Activated effector memory CD4-positive, alpha-beta T cell treated with anti-CD3 and anti-CD28 coated beads, Interleukin-2, amount 50 U/mL, for 16 hours (primary cell): Measurements from ENCODE around the gene NCOA4.
"Not testable (repeated sequence)": the region's sequence is repeated elsewhere in the genome, so short reads cannot be mapped to it uniquely, and the experiment has no call there.

ENCODE experiments used
- DNase-seq: peaks from one replicate; pipeline ENCODE4 v3.0.0-alpha.2; 2020

The NCOA4 gene

DNA sequence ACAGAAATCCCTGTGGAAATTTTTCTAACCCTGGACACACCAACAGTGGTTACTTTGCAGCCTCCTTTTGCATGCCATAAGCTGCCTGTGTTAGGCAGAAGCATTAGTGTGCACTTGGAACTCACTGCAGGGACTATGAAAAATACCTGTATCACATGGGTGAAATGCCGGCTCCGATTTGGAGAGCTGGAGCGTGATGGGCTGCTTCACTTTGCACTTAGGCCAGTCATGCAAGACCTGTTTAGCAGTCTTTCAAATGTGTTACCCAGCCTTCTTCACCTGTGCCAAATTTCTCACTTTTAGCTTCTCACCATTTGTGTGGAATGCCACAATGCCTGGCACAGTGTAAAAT lies 11.3 kb downstream of the NCOA4 start:
- DNase-seq = no peak

DNA sequence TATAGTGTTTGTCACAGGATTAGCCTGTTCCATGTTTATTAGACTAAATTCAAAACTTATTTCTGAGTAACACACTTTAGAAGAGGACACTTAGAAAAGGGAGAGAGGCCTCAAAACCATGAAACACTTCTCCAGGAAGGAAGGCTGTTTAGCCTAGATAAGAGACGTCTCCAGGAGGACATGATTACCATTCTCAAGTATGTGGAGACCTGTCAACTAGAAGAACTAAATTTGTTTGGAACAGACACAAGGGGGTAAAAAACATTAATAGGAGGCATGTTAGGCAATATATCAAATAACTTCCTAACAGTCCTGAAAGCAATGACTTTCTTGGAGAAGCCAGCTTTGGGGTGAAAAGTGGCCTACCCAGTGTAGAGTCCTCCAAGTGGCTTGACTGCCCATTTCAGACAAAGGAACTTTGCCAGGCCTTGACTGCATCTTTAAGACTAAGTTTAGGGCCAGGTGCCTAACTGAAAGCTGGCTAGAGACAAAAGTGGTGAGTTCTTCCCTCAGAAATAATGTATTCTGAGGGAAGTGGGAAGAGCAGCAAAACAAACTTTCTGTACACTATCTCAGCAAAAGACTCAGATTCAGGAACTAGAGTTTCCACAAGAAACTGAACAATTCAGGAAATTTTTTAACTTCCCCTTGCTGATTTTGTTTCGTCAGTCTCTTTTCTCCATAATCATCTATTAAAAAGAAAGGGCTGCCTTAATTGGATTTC lies 11.8 kb downstream of the NCOA4 start:
- no peak for DNase-seq

DNA sequence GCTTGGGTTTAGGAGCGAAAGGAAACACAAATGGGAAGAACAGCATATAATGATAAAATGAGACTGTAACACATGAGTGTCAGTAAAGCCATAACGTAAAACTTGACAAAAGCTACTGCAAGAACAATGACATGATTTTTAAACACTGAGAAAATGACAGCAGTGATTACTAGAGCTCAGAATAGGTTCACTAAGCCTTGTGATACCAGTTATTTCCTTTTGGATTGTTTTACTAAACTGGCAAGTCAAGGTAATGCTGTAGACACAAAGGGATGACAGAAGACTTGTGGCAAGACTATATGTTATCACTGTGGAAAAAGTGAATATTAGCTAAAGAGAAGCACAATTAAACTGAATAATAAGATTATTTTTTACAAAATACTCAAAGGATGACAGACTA lies 12.7 kb downstream of the NCOA4 start:
- DNase-seq = no peak

DNA sequence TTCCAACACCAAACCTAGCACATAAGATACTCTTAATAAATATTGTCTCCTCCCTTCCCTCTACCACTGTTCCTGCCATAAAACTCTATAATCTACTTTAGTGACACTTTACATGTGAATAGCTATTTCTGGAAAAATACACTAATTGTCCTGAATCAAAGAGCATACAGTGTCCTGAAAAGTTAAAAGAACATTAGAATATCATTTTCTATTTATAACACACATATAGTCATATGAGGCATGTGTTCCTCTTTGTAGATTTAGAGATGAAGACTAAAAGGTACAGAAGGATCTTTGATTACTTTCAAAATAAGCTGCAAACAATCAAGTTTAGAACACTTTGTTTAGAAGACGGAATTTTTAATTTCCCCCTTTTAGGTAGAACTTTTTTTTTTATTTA lies 13.6 kb downstream of the NCOA4 start:
- DNase-seq = no peak

DNA sequence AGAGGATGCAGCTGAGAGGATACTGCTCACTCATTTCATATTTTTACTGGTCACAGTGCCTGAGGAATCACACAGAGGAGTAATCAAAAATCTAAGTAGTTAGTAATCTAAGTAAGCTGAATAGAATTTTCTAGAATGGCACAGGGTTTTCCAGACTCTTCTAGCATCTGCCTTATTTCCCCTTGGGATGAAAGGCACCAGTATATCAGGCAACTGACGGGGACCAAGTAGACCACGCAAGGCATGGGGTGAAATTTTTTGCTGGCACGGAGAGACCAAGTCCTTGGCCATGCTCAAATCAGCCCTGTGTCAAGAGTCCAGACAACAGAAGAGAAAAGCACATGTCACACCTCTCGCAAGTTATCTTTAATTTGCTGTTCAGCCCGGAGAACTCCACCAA lies 14.2 kb downstream of the NCOA4 start:
- no peak for DNase-seq

DNA sequence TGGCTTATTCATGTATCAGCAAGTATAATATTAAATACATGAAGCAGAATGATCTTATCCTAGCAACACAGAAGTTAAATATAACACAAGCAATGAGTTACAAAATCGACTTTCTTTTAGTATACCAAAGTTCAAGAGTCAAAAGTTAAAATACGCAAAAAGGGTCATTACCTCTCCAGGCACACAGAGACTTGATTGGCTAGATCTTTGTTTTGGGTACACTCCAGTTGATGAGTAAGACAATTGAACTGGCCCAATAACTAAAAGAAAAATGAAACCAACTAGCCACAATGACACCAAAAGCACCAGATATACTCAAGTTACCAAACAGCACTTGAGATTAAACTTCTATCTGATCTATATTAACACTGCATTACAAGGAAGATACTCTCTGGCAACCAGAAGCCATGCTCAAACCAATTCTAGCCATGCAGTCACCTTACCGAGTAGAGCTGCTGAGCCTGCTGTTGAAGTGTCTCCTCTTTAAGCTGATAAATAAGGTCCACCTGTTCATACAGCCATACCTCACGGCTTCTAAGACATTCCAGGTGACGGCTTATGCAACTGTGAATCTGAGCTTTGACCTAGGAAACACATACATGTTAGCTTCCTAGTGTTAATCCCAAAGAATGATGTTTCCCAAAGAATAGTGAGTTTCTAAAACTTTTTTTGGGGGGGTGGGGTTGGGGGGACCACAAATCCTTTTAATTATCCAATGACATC lies 15.6 kb downstream of the NCOA4 start:
- no peak for DNase-seq

DNA sequence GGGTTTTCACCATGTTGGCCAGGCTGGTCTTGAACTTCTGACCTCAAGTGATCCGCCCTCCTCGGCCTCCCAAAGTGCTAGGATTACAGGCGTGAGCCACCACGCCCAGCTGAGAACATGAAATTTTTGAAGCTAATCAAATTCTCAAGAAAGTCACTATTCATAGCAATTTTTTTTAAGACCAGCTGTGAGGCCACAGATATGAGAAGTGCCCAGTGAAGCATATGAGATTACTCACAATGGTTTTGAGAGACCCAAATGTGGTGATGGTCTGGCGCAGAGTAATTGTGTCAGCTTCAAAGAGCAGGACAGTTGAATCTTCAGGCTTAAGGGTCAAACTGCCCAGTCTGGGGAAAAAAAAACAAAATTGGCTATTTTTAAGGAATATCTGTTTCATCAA lies 16.2 kb downstream of the NCOA4 start:
- no peak for DNase-seq

DNA sequence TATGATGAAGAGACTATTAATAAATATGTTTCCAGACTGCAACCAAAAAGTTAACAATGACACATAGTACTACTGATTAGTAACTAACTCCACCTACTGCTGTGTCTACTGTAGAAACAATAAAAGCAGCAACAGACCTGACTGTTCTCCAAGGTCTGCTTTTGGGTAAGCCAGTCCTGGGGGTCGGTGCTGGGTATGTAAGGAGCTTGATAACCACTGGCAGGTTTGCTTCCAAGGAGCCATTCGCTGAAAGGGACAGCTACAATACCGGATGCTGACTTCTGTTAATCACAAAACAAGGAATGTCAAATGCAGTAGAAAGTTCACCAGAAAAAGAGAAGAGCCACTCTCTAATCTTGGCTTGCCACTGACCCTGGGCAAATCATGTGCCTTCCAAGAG lies 17.7 kb downstream of the NCOA4 start:
- no peak for DNase-seq

DNA sequence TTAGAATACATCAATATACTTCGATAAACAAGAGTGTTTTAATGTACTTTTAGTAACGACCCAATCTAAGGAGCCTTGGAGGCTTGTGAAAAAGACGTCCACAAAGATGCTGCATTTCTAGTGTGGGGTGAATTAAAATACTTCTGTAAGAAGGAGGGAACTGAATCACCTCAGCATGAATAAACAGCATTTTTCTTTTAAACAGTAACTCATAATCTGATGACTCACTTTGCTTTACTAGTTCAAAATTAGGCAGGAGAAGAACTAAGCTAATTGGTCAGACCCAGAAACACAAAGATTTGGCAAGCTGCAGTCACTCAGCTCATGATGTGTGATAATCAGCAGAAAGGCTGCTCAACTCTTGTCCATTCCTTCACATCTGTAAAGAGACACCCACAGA lies 24.2 kb downstream of the NCOA4 start:
- no peak for DNase-seq

DNA sequence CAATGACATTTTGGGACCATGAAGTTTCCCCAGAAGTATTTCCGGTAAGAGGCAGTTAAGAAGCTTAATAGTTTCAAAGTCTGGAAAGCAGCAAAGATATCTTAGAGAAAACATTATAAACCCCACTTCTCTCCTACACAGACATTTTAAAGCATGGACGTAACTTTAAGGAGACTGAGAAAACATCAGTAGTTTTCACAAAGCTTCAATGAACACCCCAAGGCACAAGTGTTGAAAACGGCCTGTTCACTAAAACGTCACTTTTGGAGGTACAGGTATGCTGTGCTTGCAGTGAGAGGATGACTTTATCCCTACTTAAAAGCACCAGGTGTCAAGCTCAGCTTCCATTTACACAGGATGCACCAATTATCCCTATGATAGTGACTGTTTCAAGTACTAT lies 25.0 kb downstream of the NCOA4 start:
- DNase-seq = no peak

DNA sequence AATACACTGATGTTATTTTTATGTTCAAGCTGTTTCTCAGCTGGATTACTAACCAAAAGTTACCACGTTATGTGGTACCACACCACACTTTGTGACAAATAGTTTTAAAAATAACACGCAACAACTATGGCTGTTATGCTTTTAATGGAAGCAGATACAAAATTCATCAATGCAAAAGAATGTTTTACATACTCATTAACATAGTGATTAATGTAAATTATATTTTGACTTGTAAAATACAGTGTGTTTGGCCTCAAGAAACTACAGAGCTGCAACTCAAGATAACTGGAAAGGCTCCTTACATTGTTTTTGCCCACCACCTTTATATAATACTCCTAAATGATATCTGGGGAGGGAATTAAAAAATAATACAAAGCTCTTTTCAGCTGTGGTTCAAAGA lies 25.5 kb downstream of the NCOA4 start:
- DNase-seq = no peak

DNA sequence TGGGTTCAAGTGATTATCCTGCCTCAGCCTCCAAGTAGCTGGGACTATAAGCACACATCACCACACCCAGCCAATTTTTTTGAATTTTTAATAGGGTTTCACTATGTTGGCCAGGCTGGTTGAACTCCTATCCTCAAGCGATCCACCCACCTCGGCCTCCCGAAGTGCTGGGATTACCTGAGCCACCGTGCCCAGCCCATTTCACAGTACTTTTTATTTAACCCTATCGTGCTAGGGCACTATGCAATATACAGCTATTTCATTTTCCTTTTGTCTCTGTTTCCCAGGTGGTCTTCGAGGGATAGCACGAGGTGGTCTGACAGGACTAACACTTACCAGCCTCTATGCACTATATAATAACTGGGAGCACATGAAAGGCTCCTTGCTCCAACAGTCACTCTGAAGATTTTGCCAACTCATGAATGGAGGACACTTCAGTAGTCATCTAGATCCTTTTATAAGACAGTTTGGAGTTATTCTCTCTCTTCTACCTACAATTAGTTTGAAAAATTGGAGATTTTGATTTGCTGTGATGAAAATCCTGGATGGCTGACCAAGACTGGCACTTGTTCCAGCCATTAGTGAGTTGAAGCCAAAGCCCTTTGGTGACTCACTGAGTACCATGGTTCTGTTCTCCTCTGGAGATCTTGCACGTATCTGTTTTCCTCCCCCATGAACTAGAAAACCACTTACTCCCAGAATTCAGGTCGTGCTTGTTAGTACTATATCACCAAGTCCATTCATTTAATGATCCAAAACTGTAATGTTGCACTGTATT lies 27.3 kb downstream of the NCOA4 start:
- DNase-seq = no peak

DNA sequence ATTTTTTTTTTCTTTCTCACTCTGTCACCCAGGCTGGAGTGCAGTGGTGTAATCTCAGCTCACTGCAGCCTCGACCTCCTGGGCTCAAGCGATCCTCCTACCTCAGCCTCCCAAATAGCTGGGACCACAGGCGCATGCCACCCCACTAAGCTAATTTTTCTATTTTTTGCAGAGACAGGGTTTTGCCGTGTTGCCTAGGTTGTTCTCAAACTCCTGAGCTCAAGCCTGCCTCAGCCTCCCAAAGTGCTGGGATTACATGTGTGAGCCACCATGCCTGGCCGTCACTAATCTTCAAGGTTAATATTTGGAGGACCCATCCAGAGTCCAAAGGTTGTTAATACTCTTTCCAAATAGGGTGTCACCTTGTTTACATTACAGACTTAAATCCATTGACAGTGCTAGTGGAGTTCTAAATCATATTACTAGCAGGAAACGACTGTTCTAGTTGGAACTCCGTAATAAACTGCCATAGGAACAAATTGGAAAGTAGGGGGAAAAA lies 28.2 kb downstream of the NCOA4 start:
- not testable (repeated sequence) for DNase-seq

DNA sequence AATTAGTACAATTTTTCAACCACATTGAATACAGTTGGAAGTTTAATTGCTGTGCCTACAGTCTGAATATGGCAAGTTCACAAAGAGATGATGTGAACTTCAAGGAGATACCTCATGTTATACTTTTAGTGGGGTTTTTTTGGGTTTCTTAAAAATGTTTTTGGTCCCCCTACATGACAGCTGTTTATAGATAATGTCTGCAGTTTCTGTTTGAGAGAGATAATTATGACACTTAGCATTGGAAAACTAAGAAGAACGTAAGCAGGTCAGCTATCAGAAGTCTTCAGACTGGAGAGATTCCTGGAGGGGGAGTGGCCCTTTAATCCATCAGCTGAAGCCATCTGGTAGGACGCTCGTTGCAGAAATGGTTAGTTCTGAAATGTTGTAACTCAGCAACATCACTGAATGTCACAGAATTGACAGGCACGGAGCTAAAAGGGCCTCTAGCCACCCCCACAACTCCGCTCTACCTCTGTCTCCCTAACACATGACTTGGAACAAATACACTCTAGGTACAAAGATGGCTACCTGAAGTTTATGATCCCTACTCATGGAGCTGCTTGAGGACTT lies 29.2 kb downstream of the NCOA4 start:
- DNase-seq = no peak

DNA sequence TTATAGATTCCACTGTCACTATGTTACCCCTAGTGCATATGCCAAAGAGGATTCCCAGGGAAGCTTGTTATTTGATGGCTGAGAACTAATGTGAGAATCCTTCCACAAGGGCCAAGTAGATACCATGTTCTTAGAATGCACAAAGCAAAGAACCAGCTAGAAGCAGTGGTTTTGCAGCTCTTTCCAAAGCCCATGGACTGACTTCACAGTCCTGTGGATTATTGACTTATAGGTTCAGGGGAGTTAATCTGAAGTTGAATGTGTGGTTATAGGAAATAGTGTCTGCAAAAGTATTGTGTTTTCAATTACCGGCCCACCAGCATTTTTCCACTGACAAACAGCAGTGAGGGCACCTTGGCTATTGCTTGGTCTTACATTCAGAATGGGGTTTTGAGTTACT lies 29.9 kb downstream of the NCOA4 start:
- no peak for DNase-seq

DNA sequence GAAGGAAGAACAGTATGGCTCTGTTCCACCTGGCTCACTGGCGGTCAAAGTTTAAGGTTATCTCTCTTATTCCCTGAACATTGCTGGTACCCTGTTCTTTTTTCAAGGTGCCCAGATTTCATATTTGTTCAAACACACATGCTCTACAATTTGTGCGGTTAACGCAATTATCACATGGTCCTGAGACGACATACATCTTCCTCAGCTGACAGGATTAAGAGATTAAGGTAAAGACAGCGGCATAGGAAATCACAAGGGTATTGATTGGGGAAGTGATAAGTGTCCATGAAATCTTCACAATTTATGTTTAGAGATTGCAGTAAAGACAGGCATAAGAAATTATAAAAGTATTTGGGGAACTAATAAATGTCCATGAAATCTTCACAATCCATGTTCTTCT lies 30.5 kb downstream of the NCOA4 start:
- DNase-seq = not testable (repeated sequence)

DNA sequence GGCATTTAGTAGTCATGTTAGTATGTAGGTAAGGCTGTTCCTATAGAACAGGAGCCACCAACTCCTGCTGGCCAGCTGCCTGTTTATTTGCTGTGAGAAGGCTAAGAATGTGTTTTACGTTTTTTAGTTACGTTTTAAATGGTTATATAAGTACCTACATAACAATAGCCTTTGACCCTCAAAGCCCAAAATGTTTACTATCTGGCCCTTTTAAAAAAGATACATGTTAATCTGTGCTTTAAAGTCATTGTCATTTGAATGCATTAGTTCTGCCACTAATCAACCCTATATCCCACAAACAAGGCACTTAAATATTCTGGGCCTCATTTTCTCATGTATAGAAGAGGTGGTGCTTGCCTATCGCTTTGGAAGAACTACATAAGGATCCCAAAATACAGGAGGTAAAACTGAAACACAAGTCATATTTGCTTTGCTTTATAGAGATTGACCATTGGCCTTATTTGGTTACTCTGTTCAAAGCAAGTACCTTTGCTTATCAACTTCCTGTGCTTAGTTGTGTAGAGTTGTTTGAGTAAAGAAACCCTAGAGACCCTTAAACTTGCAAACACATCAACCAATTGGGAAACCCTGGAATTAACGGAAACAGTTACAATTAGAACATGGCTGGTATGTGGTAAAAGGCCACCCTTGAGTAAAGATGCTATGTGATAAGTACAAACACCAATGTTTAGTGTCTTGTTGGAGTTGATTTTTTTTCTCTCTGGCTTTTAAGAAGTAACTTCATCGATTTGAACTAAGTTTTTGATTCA lies 32.2 kb downstream of the NCOA4 start:
- DNase-seq = no peak

DNA sequence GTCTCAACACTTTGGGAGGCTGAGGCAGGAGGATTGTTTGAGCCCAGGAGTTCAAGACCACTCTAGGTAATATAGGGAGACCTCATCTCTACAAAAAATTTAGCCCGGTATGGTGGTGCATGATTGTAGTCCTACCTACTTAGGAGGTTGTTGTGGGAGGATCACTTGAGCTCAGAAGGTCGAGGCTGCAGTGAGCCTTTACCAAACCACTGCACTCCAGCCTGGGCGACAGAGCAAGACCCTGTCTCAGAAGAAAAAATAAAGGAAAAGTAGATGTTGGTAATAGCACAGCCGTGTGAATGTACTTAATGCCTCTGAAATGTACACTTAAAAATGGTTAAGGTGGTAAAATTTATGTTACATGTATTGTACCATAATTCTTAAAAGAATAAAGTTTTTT lies 32.9 kb downstream of the NCOA4 start:
- DNase-seq = no peak

DNA sequence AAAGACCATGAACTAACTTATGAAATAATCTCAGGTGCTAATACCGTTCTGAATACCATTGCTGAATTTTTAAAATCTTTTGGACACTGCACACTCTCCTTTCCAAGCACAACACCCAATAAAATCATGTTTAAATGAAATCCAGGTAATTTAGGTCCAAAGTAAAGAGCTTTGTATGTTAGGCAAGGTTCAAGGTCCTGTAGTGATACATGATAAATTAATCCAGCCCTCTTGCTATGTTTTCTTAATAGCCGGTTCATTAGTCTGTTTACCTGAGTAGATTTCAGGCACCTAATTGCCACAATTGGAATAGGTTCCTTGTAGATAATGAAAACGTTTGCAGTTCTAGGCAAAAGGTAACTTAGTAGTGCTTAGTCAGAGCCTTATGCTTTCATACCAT lies 44.8 kb downstream of the NCOA4 start:
- not testable (repeated sequence) for DNase-seq

DNA sequence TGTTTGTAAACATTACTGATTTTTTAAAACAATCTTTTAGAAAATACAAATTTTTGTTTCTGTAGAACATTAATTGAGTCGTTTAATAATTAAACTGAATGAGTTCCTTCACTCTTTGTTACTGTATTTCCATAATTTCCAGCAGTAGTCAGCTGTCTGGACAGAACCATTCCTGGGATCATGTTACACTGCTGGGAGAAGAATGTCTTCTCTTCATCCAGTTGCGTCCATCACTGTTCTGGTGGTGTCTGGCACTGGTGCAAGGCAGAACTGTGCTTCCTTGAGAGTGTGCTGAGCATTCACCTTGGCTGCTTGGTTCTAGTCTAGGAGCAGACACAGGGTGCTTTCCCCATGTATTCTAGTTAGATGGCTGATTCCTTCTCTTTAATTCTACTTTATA lies 46.0 kb downstream of the NCOA4 start:
- DNase-seq = not testable (repeated sequence)

DNA sequence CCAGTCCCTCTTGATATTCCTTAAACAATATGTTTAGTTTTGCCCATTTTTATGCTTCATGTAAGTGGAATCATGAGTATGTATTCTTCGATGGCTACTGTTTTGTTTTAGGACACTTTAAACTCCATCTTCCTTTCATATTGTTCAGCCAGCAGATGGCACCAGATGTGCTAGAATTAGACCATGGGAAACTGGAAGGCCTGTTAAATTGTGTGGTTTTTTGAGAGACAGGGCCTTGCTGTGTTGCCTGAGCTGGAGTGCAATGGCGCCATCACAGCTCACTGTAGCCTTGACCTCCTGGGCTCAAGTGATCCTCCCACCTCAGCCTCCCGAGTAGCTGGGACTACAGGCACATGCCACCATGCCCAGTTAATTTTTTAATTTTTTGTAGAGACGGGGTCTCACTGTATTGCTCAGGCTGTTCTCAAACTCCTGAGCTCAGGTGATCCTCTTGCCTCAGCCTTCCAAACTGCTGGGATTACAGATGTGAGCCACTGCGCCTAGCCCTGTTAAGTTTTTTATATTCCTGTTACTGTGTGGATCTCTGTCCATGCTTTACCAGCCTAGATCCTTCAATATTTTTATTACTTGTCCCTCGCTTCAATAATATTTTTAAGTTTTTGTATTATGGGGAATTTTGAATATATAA lies 46.8 kb downstream of the NCOA4 start:
- peak; percentile 66 for DNase-seq

DNA sequence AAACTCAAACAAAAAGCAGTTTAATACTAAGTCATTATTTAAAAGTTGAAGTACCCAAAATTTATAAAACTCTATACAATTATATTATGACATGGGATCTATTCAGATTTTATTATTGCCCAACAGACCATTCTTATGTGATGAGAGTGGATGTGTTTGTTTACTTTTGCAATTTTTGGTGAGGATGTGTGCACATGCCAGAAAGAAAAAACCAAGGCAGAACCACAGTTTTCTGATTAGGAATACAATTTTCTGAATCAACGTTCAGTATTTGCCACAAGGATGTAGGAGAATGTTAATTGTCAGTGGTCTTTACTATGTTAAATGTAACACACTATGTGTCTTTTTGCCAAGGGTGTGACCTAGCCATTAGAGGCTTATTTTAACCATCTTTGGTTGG lies 49.1 kb downstream of the NCOA4 start:
- not testable (repeated sequence) for DNase-seq
